GM11168 (cell line): ENCODE measurements around the gene PTGS2.
"Not testable (repeated sequence)": the region's sequence is repeated elsewhere in the genome, so short reads cannot be mapped to it uniquely, and the experiment has no call there.

Experiments used
- in situ Hi-C: fragments of 300-500 bp; cut with MboI; formaldehyde crosslinking; loops from one replicate; pipeline ENCODE4 v1.12.0; 2022; ENCODE audit warnings: low sequenced_read_pairs; ENCODE audit not compliant: unreplicated experiment

Gene PTGS2

DNA sequence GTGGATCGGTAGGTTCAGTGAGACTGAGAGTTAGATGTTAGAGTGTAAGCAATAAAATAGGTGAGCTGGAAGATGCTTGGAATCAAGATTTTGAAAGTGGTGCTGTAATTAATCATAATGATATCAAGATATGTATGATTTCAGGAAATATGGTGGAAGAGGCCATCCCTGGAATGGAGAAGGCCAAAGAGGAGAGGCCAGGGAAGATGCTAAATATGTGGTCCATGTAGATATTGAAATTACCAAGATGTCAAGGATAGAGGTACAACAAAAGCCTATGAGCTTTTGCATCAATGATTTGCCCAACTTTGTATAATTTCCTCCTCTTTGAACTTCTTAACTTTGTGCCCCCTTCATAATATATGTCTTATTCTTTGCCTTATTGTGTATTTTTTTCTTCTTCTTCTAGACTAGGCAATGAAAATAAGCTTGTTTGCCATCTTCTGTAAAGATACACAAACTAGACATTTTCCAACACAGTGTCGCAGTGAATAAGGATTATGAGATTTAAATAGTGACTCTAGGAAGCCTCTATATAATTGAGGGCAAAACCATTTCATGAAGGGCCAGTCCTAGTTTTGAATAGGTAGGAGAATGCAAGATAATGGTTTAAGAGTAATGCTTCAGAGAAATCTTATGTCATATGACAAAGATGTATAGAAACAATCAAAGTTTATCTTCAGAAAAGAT, 8.9 kb downstream of the PTGS2 start:
- in situ Hi-C loops = no loop called here

DNA sequence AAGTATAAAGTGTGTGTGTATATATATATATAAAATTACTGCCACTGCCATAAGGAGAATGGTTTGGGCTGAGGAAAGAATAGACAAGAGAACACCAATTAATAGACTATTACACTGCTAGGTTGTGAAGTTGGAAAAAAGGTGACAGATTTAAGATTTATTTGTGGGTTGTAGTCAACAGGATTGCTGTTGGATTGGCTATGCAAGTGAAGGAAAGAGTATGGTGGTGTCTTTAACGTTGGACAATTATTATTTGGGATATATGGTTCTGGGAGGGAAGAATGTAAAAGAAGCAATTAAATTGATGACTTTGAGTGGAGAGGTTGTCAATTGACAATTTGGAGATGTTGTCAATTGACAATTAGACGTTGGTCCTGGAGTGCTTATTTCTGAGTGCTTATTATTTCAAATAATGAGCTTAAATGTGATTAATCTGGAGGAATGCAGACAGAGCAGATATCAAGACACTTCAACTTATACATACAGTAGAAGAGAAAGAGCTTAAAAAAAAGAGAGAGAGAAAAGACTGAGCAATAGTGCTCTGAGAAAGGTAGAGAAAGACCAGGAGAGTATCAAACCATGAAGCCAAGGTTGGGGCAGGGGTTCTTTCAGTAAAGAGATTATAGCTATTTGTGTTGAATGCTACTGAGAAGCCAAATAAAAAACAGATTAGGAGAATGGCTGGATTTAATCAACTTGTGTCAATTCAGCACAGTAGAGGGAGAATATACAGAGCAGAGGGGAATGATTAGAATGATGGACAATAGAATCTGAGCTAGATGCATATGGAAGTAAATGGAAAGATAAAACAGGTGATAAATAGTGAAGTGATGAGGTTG, 9.7 kb downstream of the PTGS2 start:
- in situ Hi-C loops = no loop called here

DNA sequence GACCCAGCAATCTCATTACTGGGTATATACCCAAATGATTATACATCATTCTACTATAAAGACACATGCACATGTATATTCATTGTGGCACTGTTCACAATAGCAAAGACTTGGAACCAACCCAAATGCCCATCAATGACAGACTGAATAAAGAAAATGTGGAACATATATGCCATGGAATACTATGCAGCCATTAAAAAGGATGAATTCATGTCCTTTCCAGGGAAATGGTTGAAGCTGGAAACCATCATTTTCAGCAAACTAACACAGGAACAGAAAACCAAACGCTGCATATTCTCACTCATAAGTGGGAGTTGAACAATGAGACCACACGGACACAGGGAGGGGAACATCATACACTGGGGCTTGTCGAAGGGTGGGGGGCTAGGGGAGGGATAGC, 10.4 kb downstream of the PTGS2 start:
- in situ Hi-C loops = not testable (repeated sequence)

DNA sequence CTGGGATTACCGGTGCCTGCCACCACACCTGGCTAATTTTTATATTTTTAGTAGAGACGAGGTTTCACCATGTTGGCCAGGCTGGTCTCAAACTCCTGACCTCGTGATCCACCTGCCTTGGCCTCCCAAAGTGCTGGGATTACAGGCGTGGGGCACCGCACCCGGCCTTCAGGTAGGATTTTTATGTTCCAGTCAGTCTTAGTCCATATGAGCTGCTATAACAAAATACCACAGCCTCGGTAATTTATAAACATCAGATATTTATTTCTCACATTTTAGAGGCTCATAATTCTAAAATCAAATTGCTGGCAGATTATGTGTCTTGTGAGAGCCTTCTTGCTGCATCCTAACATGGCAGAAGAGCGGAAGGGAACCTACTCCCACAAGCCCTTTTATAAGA, 16.0 kb downstream of the PTGS2 start:
- in situ Hi-C loops = not testable (repeated sequence)

DNA sequence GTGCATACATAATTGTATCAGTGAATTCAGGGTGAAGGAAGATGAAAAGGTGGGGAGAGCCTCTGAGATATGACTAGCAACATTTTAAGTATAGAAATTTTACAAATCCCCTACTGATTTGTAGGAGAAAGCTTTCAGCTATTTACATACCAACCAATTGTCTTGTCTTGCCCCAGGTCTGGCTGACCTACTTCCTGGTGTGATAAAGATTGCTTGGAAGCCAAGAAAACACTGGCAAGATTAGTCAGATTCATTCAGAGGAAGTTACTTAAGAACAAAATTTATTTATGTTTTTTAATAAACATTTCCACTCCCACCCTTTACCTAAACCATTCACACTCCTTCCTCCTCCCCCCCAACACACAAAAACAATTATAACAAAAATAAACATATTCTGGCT, 17.5 kb downstream of the PTGS2 start:
- in situ Hi-C loops = no loop called here

DNA sequence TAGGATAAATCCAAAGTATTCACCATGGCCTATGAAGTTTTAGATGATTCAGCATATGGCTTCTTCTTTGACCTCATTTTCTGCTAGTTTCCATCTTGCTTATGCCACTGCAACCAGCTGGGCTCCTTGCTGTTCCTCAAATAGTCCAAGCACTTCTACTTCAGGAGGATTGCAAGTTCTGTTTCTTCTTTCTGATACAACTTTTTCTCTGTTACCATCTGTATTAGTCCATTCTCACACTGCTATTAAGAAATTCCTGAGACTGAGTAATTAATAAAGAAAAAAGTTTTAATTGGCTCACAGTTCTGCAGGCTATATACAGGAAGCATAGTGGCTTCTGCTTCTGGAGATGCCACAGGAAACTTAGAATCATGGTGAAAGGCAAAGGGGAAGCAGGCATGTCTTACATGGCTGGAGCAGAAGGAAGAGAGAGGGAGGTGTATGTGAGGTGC, 20.3 kb downstream of the PTGS2 start:
- in situ Hi-C loops = no loop called here

DNA sequence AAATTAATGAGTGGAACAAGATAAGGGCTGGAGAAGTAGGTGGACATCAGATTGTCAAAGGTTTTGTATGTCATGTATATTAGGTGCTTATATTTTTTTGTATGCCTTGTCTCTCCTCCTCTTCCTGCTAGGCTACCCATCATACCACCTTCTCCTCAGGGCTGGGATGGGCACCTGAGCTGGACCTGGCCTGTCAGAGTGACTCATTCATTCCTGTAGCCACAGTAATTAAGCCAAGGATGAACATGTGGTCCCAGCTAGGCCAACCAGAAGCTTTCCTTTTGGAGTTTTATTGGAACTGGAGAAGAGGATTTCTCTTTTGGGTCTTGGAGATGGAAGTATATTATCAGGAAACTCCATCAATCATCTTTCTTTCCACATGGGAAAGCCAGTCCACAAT, 21.2 kb downstream of the PTGS2 start:
- in situ Hi-C loops = no loop called here

DNA sequence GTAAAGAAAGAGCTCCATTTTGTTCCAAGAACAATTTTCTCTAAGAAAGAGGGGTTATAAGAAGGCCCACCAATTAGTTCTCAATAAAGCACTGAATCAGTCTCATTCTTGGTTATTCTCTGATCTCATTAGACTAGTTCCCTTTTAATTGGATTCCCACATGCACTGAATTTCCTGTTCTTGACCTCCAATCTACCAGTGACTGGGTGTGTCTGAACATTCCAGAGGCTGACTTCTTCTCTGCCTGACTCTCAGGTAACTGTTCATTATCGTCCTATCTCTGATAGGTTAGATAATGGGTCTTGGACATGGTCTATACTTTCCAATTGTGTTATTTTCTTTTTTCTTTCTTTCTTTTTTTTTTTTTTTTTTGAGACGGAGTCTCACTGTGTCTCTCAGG, 22.7 kb downstream of the PTGS2 start:
- in situ Hi-C loops = no loop called here

DNA sequence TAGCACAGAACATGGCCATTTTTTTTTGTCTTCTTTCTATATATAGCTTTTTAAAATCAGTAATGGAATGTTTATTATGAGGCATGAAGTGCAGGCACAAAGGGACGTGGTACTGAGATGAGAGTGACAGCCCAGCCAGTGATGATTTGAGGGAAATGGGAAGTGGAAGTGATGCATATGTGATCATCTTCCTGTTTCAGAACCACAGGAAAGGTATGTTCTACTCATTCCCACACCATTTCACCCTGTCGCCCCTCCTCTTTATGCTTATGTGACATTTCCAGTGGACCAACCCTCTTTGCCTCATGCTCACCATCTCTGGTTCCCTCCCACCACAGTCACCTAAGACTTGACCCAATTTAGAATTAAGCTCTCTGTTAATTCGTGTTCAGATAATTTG, 24.3 kb downstream of the PTGS2 start:
- in situ Hi-C loops = no loop called here

DNA sequence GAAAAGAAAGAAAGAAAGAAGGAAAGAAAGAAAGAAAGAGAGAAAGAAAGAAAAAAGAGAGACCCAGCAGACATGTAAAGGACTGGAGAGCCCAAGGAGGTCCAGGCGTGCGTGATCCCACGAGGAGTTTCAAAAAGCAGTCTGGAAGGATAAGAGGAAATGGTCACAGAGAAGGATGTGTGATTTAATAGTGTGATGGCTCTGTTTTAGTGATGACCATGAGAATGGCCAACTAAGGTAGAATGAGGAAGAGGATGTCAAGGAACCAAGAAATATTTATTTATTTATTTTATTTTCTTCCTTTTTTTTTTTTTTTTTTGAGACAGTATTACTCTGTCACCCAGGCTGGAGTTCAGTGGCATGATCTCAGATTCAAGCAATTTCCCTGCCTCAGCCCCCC, 25.5 kb downstream of the PTGS2 start:
- in situ Hi-C loops = no loop called here

DNA sequence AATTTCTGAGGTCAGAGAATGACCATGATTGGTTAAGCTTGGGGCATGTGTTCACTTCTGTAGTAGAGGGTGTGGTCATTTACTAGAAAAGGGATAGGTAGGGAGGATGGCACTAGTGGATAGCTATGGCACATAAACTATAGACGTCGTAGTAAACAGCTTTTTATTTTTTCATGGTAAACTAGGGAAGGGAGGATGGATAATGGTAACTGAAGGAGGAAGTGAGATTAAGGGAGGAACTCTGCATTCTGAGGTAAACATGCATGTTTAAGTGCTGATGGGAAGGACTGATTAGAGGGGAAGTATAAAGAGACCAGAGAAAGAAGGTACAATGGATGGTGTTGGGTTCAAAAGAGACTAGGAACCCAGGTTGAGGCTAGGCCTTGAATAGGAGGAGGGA, 26.9 kb downstream of the PTGS2 start:
- in situ Hi-C loops = no loop called here

DNA sequence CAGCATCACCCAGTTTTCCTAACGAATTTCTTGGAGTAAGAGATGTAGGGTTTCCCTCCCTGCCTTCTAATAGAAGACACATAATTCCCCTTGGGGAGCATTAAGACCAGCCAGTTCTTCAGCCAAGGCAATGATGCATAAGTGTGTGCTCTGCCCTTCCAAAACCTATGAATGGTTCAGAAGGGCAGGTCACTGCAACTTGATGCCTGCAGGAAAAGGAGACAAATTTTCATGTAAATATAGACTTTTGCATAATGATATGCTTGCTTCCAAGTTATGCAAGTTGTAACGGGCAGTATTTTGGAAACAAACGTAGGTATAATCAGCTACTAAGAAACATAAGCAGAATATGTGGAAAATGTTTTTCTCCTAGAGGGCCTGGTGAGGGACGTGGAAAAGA, 31.6 kb downstream of the PTGS2 start:
- in situ Hi-C loops = no loop called here

DNA sequence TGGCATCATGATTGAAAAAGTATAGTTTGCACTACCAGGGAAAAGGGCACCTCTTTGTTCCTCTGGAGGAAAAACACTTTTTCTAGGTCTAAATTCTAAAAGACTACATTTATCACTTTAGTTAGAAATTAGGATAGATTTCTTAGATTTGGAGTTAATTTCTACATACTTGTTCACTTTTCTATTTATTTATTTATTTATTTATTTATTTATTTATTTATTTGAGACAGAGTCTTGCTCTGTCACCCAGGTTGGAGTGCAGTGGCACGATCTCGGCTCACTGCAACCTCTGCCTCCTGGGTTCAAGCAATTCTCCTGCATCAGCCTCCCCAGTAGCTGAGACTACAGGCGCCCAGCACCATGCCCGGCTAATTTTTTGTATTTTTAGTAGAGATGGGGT, 32.2 kb downstream of the PTGS2 start:
- in situ Hi-C loops = not testable (repeated sequence)

DNA sequence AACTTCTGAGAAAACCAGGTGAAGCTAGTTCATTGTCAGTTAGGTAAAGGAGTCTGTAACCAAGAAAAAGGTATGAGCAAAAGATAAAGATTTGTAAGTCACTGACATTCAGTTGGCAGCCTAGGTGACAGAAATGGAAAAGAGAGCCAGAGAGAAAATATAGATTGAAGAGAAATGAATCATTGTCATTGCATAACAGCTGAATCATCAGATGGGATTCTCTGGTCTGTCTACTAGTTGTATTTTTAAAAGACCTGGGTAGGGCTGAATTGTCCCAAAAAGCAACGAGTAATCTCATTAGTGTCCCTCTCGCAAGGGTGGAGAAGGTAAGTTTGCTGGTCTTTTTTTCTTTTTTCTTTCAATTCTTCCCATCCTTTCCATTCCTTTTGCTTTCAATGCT, 36.6 kb downstream of the PTGS2 start:
- in situ Hi-C loops = no loop called here

DNA sequence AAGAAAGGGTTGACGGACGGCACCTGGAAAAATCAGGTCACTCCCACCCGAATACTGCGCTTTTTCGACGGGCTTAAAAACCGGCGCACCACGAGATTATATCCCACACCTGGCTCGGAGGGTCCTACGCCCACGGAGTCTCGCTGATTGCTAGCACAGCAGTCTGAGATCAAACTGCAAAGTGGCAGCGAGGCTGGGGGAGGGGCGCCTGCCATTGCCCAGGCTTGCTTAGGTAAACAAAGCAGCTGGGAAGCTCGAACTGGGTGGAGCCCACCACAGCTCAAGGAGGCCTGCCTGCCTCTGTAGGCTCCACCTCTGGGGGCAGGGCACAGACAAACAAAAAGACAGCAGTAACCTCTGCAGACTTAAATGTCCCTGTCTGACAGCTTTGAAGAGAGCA, 42.7 kb downstream of the PTGS2 start:
- in situ Hi-C loops = not testable (repeated sequence)

DNA sequence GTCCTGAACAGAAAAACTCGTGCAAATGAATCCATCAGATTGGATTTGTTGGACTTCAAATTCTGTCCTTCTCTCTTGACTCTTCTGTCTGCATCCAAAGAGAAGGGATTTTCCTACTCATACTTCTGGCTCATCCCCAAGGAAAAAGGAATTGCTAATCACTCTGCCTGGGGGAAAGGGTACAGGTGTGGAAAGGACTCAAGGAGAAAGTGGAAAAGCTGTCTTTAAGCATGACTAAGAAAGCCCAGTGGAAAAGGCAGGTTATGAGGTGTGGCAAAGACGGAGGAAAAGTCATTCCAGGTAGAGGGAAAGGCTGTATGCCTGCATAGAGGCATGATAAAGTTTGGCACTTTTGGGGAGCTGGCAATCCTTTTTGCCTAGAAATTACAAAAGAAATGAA, 43.4 kb downstream of the PTGS2 start:
- in situ Hi-C loops = no loop called here

DNA sequence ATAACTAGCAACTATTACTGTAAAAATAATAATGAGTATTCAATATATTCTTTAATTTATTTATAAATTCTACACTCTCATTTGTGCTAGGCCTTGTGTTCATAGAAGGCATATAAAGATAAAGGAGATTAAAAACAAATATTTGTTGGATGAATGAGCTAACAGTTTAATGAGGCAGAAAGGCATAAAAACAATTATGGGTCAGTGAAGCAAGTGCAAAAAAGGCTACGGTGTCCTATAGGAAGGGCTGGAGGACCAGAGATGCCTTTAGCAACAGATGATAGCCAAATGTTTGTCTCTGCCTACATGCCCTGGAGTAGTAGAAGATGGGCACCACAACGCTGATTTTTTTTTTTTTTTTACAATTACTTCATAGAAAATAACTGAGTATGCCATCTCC, 45.7 kb downstream of the PTGS2 start:
- in situ Hi-C loops = no loop called here

DNA sequence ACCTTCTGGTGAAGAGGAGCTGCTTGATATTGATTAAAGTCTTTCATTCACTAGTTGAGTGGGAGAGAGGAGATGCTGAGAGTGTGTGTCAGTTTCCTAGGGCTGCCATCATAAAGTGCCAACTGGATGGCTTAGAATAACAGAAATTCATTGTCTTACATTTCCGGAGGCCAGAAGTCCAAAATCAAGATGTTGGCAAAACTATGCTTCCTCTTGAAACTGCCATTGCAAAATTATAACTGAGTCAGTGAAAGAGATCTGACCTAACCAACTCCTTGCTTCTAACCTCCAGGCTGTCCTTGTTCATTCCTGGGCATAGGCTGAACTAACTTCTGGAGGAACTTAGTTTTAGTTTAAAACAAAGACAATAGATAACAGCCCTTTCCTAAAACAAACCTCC, 47.1 kb downstream of the PTGS2 start:
- in situ Hi-C loops = no loop called here

DNA sequence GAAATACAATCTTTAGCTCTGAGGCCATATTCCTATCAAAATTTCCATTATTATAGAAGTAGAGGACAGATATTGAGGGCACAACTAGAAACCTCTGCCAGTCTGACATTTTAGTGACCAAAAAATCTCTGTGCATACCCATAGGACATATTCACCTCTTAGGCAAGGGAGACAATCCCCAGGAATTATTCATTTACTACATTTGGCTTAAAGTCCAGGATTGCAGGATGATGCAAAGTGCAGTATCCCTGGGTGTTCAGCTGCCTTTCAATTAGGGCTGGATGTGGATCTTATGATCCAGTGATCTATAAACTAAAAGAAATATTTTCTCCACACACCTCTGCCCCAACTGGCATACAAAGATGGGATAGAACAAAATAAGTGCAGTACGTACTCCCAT, 50.9 kb downstream of the PTGS2 start:
- in situ Hi-C loops = no loop called here

DNA sequence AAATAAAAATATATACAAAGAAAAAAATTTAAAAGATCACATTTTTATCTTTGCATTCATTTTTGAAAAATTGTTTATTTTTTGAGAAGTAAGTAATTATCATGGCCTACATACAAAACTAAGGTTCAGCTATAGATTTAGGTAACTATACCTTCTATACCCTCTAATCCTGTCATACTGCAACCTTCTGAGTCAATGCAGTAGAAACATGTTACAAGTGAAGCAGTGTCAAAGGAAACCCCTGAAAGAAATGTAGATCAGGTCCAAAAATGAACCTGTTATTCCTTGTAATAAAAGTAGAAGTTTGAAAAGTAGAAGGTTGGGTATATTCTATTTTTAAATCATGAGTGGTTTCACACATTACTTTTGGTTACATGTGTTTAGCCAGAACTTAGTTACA, 51.3 kb downstream of the PTGS2 start:
- in situ Hi-C loops = no loop called here

DNA sequence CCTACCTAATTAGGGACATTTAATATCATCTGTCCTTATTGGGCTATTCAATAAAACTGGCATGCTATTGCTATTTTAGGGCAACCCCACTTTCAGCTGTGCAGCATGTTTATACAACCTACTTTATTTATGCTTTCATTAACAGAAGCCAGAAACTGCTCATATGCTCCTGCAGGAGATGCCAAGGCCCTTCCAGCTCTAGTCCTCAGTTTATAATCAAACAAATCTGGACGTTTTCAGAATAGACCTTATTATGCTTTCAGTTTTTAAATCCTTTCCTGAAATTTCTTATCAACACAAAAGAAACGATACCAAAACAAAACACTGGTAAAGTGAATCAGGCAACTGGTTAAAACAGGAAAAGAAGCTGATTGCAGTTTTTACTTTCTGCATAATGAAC, 53.2 kb downstream of the PTGS2 start:
- in situ Hi-C loops = no loop called here
